Measurements from ENCODE around the gene CYP27B1. TPM values are rescaled to one million over a fixed set of nuclear protein-coding genes. Genes with fewer than 3 reads are reported as not detected.

The CYP27B1 gene
- 10.4 and 15.0 TPM in 2 replicates for total RNA-seq

DNA sequence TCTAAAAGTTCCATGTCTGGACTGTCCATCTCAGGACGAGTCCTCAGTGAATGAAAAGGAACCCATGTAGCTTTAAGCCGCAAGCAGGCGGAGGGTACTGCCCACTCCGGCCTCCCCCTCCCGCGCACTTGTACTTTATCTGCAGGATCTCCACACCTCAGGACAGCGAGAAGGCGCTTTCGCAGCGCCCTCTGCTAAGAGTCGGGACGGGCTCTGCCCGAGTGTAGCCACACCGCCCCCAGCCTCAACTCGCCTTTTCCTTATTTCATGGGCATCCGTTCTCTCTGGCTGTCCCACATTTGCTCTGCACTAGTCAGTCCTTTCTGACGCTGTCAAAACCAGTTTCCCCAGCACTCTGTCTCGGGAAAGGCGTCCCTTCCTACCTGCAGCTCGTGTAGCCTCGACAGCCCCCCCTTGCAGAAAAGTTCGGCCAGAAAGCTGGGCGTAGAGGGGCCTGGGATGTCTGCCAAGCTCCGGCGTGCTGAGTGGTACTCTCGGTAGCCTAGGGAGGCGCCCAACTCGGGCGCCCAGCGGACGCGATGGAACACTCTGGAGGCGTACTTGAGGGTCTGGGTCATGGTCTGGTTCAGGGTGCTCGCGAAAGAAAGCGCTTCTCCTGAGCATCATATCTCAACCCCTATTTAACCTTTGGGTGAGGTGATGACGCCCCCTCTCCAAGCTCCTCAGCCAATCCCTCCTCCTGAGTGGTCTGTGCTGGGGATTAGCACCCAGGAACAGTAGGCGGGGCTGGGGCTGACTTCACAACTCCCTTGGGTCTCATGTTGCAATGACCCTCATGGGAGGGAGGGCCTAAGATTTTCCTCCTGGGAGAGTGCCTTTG lies at the start of gene CYP27B1:
Gene CYP27B1 (minus strand): TSS at position 615 of the 841 bp plus-strand sequence. CDS start 37 bp downstream, at position 578.

DNA sequence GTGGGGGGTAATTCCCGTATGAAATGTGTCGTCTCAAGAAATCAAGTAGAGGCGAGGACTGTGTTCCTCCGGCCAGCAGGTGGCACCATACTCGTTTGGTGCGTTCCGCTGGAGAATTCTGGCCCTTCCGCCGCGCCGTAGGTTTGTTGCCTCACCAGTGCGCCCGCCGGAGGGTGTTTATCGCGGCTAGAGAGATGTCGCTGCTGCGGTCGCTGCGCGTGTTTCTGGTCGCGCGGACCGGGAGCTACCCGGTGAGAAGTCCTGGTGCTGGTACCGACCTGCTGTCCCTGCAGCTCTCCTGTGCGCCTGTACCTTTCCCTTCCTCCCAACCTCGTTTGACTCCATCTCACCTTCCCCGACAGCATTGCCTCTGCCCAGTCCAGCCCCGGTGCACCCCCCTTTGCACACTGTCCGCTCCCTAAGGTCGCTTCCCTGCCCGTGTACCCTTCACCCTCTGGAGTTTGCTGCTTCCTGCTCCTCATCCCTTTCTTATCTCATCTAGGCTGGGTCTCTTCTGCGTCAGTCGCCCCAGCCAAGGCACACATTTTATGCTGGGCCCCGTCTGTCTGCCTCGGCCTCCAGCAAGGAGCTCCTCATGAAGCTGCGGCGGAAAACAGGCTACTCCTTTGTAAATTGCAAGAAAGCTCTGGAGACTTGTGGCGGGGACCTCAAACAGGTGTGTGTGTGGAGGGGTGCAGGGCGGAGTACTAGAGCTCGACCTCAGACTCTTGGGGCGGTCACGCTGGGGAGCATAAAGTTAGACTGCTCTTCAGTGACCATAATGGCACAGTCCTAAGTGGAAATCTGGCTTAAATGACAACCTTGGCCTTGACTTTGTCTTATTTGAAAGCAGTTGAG lies 16.0 kb upstream of the CYP27B1 start, which contains the start of gene TSFM:
Gene TSFM (plus strand): TSS at position 180 of the 858 bp plus-strand sequence. CDS start 15 bp downstream, at position 195.

DNA sequence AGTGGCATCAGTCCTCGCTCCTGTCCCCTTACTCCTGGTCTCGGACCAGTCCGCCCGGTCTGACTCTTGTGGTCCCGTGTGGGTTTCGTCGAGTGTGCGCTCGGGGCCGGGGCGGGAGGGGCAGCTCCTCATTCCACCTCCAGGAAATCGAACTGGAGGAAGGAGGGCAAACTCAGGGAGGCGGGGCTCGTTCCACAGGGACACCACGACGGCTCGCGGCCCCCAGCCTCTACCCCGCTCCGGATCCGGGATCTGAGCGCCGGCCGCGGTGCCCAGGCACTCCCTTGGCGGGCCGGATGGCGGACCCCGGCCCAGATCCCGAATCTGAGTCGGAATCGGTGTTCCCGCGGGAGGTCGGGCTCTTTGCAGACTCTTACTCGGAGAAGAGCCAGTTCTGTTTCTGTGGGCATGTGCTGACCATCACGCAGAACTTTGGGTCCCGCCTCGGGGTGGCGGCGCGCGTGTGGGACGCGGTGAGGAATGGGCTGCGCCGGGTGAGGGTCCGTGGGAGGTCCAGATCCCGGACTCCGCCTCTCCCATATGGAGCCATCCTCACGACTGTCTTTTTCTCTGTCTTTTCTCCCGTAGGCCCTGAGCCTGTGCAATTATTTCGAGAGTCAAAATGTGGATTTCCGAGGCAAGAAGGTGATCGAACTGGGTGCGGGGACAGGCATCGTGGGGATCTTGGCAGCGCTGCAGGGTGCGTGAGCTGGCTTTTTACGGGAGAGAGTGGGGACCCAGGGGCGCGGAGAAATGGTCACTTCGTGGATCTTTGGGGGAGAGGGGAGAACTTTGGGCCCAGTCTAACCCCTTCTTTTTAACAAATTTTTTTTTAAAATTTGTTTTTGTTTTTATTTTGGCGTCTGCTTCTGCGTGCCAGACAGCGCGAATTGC lies 5.8 kb upstream of the CYP27B1 start, which contains the start of gene EEF1AKMT3:
Gene EEF1AKMT3 (plus strand): TSS at position 186 of the 894 bp plus-strand sequence. CDS start 111 bp downstream, at position 297.

GRCh38 chr12:57771873-57772428 lies 5.1 kb upstream of the CYP27B1 start, which contains the start of gene METTL1:
METTL1 (minus strand) TSS chr12:57772105; CDS start chr12:57772083, 22 bp downstream.

GRCh38 chr12:57754411-57755193 lies 12.3 kb downstream of the CYP27B1 start, which contains the start of gene MARCHF9:
MARCHF9 (plus strand) TSS chr12:57755103; CDS start chr12:57755529, 426 bp downstream.

DNA sequence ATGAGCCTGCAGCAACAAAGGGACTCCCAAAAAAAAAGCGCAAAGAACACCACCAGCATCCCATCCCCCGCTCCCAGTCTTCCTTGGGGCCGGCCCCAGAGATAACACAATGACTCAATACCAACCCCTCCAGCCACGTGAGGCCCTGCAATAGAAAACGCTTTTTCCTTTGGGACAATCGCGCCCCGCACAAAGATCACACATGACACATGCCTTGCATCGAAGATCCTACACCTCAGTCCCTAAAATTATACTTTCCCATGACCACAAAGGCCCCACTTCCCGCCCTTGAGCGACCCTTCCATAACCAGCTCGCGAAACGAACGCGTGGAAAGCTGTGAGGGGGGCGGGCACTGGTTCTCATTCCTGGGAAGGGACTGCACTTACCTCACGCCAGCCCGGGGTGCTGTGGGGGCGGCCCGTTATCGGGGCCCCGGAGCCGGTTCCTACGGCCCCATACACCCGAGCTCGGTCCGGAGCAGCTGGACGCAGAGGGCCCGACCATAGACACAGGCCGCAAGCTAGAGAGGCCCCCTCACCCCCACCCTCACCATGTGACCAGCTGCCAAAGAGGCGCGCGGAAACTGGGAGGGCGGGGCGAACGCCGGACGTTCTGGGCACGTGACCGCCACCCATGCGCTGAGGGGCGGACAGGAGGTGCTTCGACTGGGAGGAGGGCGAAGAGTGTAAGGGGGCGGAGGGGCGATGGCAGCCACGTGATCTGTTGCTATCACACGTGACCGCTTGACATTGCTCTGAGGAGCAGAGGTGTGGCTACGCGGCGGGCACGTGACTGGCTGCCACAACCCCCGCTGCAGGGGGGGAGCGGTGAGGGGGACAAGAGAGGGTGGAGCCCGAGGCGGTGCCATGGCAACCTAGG lies 14.8 kb downstream of the CYP27B1 start, which contains the start of gene CDK4:
Gene CDK4 (minus strand): TSS at position 523 of the 880 bp plus-strand sequence. CDS start 593 bp downstream, outside the sequence.

GRCh38 chr12:57744777-57745484 lies 21.9 kb downstream of the CYP27B1 start, which contains the start of gene TSPAN31:
TSPAN31 (plus strand) TSS chr12:57745039; CDS start chr12:57745155, 116 bp downstream.

GRCh38 chr12:57738661-57739237 lies 28.1 kb downstream of the CYP27B1 start, which contains the start of gene AGAP2:
AGAP2 (minus strand) TSS chr12:57738742; CDS start chr12:57738246, 496 bp downstream.

Other genes with a start within 250 kb of the CYP27B1 start
- gene DDIT3, start 246.6 kb downstream of the CYP27B1 start, total RNA-seq: 8.3 and 13.8 TPM in 2 replicates
- 3.6 and 8.0 TPM in 2 replicates for gene MBD6, start 244.3 kb downstream of the CYP27B1 start, total RNA-seq
- gene DCTN2, start 219.9 kb downstream of the CYP27B1 start, total RNA-seq: 144 and 154 TPM in 2 replicates
- gene KIF5A, start 217.0 kb downstream of the CYP27B1 start, total RNA-seq: 0.14 and 0.21 TPM in 2 replicates
- 31.2 and 41.4 TPM in 2 replicates for gene PIP4K2C, start 175.9 kb downstream of the CYP27B1 start, total RNA-seq
- gene DTX3, start 162.3 kb downstream of the CYP27B1 start, total RNA-seq: 3.5 and 3.6 TPM in 2 replicates
- gene ARHGEF25, start 155.6 kb downstream of the CYP27B1 start, total RNA-seq: 0.19 and 0.99 TPM in 2 replicates
- gene B4GALNT1, start 133.9 kb downstream of the CYP27B1 start, total RNA-seq: 0.71 and 1.1 TPM in 2 replicates
- gene OS9, start 72.9 kb downstream of the CYP27B1 start, total RNA-seq: 90.9 and 98.2 TPM in 2 replicates
- gene AGAP2, start 28.3 kb downstream of the CYP27B1 start, total RNA-seq: 0.14 and 0.56 TPM in 2 replicates
- 44.2 and 70.9 TPM in 2 replicates for gene TSPAN31, start 22.0 kb downstream of the CYP27B1 start, total RNA-seq
- 122 and 130 TPM in 2 replicates for gene CDK4, start 14.8 kb downstream of the CYP27B1 start, total RNA-seq
- gene MARCHF9, start 12.0 kb downstream of the CYP27B1 start, total RNA-seq: 7.9 and 12.8 TPM in 2 replicates
- gene METTL1, start 5.0 kb upstream of the CYP27B1 start, total RNA-seq: 18.8 and 21.2 TPM in 2 replicates
- 1.3 and 5.8 TPM in 2 replicates for gene EEF1AKMT3, start 5.5 kb upstream of the CYP27B1 start, total RNA-seq
- gene TSFM, start 15.7 kb upstream of the CYP27B1 start, total RNA-seq: 19.8 and 26.4 TPM in 2 replicates
- gene AVIL, start 51.7 kb upstream of the CYP27B1 start, total RNA-seq: 0.05 and 0.21 TPM in 2 replicates
- 39.1 and 54.0 TPM in 2 replicates for gene CTDSP2, start 79.7 kb upstream of the CYP27B1 start, total RNA-seq
- gene ATP23, start 174.5 kb upstream of the CYP27B1 start, total RNA-seq: 11.3 and 23.7 TPM in 2 replicates